ENCODE results near the gene ANKRD62. TPM values are rescaled to one million over a fixed set of nuclear protein-coding genes. Genes with fewer than 3 reads are reported as not detected.

The ANKRD62 gene
- total and polyA plus RNA-seq, 2 of the 4 experiments (the other 2 are of a cell fraction), result not detected

- CTCF ChIA-PET, result no interaction called here
- Histone ChIP-seq H4K8ac (ENCODE audit: low read depth in 2 of 2, low read length in 2 of 2) (no peak overlapping the region), H2BK120ac (ENCODE audit: low read depth, low read length) (no peak overlapping the region), H2BK20ac (ENCODE audit: low read depth, low read length) (no peak overlapping the region), H3K56ac (ENCODE audit: extremely low read depth, insufficient read depth, low read length) (no peak overlapping the region), H3K4ac (ENCODE audit: low read depth, low read length) (no peak overlapping the region), H3K23ac (ENCODE audit: low read depth, low read length) (no peak overlapping the region), H2BK5ac (ENCODE audit: low read depth, low read length, poor library complexity, severe bottlenecking) (no peak overlapping the region), H4K20me1 (ENCODE audit: insufficient read depth, low read length) (no peaks in the 10 kb centered on the region), H3K9me1 (ENCODE audit: insufficient read depth, low read length) (no peaks in the 10 kb centered on the region), H3K27ac (ENCODE audit: insufficient read depth, low read length) (no peak overlapping the region), H3K4me1 (ENCODE audit: control insufficient read depth, insufficient read depth, low read length) (peaks cover 2% of the 10 kb centered on the region; the same call in 1 of the 2 replicates), H2AK5ac (ENCODE audit: low read depth, low read length) (no peak overlapping the region), H2AK9ac (replicated peaks; ENCODE audit: low read depth, low read length, poor library complexity) (no peak overlapping the region), H2BK15ac (ENCODE audit: low read depth, low read length) (no peak overlapping the region), H3K9me3 (ENCODE audit: control insufficient read depth, insufficient read depth, low read length) (no peaks in the 10 kb centered on the region), H3K79me1 (ENCODE audit: low read depth in 1 of 2, low read length in 2 of 2) (no peaks in the 10 kb centered on the region), H3K36me3 (ENCODE audit: control insufficient read depth, insufficient read depth, low read length) (no peaks in the 10 kb centered on the region), H3K4me3 (ENCODE audit: insufficient read depth, low read depth, low read length) (no peak overlapping the region), H3K14ac (replicated peaks; ENCODE audit: low read depth, low read length) (no peak overlapping the region), H4K5ac (ENCODE audit: low read depth, low read length) (no peak overlapping the region), H3K27me3 (ENCODE audit: control insufficient read depth, insufficient read depth, low read length) (no peaks in the 10 kb centered on the region), H4K91ac (ENCODE audit: insufficient read depth, low read depth, low read length) (no peak overlapping the region), H3K9ac (ENCODE audit: low read depth, low read length) (no peak overlapping the region), H3K18ac (ENCODE audit: low read depth, low read length) (no peak overlapping the region), H2AFZ (replicated peaks; ENCODE audit: low read length, poor library complexity) (no peak overlapping the region), H3K4me2 (ENCODE audit: low read depth, low read length) (no peak overlapping the region)
- BruUV-seq (replicated peaks), result no TSS peak
- in situ Hi-C loops (cut with MboI; ENCODE audit: low sequenced_read_pairs) (no loop called here), dilution Hi-C loops (cut with HindIII; ENCODE audit: low sequenced_read_pairs, unreplicated experiment) (no loop called here), intact Hi-C loops (cut with micrococcal nuclease) (no loop called here)
- POLR2A ChIA-PET (ENCODE audit: unreplicated experiment), result no interaction called here
- no peak for DNase-seq
- WGBS, 2 experiments (ENCODE audit: extremely low coverage in 2 of 2, insufficient read length in 1 of 2), result 69% methylated on average over 4 of the region's 14 CpGs; no CpG with 5 or more reads in 1 of the 2 experiments
- ATAC-seq (ENCODE audit: low read depth), result no peak
- TF ChIP-seq, protein P1, sequence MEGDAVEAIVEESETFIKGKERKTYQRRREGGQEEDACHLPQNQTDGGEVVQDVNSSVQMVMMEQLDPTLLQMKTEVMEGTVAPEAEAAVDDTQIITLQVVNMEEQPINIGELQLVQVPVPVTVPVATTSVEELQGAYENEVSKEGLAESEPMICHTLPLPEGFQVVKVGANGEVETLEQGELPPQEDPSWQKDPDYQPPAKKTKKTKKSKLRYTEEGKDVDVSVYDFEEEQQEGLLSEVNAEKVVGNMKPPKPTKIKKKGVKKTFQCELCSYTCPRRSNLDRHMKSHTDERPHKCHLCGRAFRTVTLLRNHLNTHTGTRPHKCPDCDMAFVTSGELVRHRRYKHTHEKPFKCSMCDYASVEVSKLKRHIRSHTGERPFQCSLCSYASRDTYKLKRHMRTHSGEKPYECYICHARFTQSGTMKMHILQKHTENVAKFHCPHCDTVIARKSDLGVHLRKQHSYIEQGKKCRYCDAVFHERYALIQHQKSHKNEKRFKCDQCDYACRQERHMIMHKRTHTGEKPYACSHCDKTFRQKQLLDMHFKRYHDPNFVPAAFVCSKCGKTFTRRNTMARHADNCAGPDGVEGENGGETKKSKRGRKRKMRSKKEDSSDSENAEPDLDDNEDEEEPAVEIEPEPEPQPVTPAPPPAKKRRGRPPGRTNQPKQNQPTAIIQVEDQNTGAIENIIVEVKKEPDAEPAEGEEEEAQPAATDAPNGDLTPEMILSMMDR (conservative IDR thresholded peaks at IDR 0.05; ENCODE audit: low read depth, low read length), result no peak
- TF ChIP-seq MAZ (IDR thresholded peaks at IDR 0.05; ENCODE audit: borderline replicate concordance, low read depth, low read length) (no peak), RCOR1 (IDR thresholded peaks at IDR 0.05; ENCODE audit: insufficient replicate concordance, low read length) (no peak), MAFK (IDR thresholded peaks at IDR 0.05; ENCODE audit: low read depth, low read length) (no peak), CEBPB (IDR thresholded peaks at IDR 0.05; ENCODE audit: low read depth, low read length) (no peak), RAD21 (IDR thresholded peaks at IDR 0.05; ENCODE audit: low read length) (no peak), MXI1 (IDR thresholded peaks at IDR 0.05; ENCODE audit: borderline replicate concordance, low read depth, low read length) (no peak), CHD1 (IDR thresholded peaks at IDR 0.05; ENCODE audit: low read depth, low read length) (no peak), ELK1 (IDR thresholded peaks at IDR 0.05; ENCODE audit: borderline replicate concordance, low read depth, low read length) (no peak), POLR2A (IDR thresholded peaks at IDR 0.05; ENCODE audit: low read depth, low read length) (no peak), SMC3 (IDR thresholded peaks at IDR 0.05; ENCODE audit: low read depth, low read length) (no peak), BHLHE40 (IDR thresholded peaks at IDR 0.05; ENCODE audit: low read depth, low read length) (no peak), FOS (IDR thresholded peaks at IDR 0.05; ENCODE audit: low read depth, low read length) (no peak), RFX5 (IDR thresholded peaks at IDR 0.05; ENCODE audit: low read depth, low read length) (no peak), NFE2L2 (IDR thresholded peaks at IDR 0.05; ENCODE audit: low read depth, low read length) (no peak)
- TF ChIP-seq, protein P2, sequence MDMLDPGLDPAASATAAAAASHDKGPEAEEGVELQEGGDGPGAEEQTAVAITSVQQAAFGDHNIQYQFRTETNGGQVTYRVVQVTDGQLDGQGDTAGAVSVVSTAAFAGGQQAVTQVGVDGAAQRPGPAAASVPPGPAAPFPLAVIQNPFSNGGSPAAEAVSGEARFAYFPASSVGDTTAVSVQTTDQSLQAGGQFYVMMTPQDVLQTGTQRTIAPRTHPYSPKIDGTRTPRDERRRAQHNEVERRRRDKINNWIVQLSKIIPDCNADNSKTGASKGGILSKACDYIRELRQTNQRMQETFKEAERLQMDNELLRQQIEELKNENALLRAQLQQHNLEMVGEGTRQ (IDR thresholded peaks at IDR 0.05; ENCODE audit: low read depth, low read length), result no peak
These were observed 36.7 kb upstream of the ANKRD62 start for GRCh38 chr18:12056884-12057402.

All from IMR-90 (cell line).